Endothelial cell of umbilical vein (primary cell): ENCODE measurements around the gene GPR89A. TPM values are rescaled to one million over a fixed set of nuclear protein-coding genes. Genes with fewer than 3 reads are reported as not detected.

ENCODE experiments used
- BruUV-seq: library from RNA; stranded (reverse); fragments of 400-500 nt; replicated peaks from 2 replicates; lab custom pipeline; 2021; lab: Mats Ljungman, UMichigan
- CTCF ChIA-PET: fragments of 300-600, 350-600 bp; sonication (Branson Sonifier 250); formaldehyde crosslinking; loops from one replicate; lab custom pipeline; 2021; ENCODE audit warnings: antibody characterized with exemption, inconsistent platforms; lab: Charles Lee
- POLR2A ChIA-PET: fragments of 300-600, 350-600 bp; sonication (Branson Sonifier 250); formaldehyde crosslinking; loops from one replicate; lab custom pipeline; 2021; ENCODE audit warnings: antibody characterized with exemption, inconsistent platforms; lab: Charles Lee
- DNase-seq: peaks from one replicate; pipeline ENCODE4 v3.0.0-alpha.2; 2011; ENCODE audit warnings: low read depth, low spot score
- FAIRE-seq: peaks from 2 replicates; lab custom pipeline; 2011; peaks lifted over from hg19 to GRCh38; lab: Jason Lieb, UNC
- H2AFZ ChIP-seq: 2 replicates; pipeline ENCODE4 v1.6.0; 2012; ENCODE audit warnings: low read depth, low read length, control low read depth, inconsistent platforms
- H3K27ac ChIP-seq: 2 replicates; pipeline ENCODE4 v1.5.1; 2011; ENCODE audit warnings: low read depth, mild to moderate bottlenecking, control low read depth, low read length, moderate library complexity; ENCODE audit not compliant: insufficient read depth
- H3K27me3 ChIP-seq, 2 experiments: 2 replicates each; pipeline versions ENCODE4 v1.6.0 to v1.6.1; 2011; ENCODE audit warnings: low read length in 2 of 2, mixed read lengths in 1 of 2; ENCODE audit not compliant: control insufficient read depth in 2 of 2, insufficient read depth in 2 of 2
- H3K36me3 ChIP-seq, 2 experiments: 2 replicates in 1 of 2; 3 replicates in 1 of 2; pipeline ENCODE4 v1.5.1; 2011; ENCODE audit warnings: low read length in 2 of 2, mild to moderate bottlenecking in 1 of 2, moderate library complexity in 1 of 2; ENCODE audit not compliant: control insufficient read depth in 2 of 2, insufficient read depth in 2 of 2; ENCODE audit errors: extremely low read depth in 1 of 2
- H3K4me1 ChIP-seq: 3 replicates; pipeline ENCODE4 v1.5.1; 2011; ENCODE audit warnings: mild to moderate bottlenecking, low read length; ENCODE audit not compliant: control insufficient read depth, insufficient read depth; ENCODE audit errors: extremely low read depth
- H3K4me2 ChIP-seq: 2 replicates; pipeline ENCODE4 v1.6.1; 2011; ENCODE audit warnings: low read length, control low read depth, mixed read lengths; ENCODE audit not compliant: insufficient read depth
- H3K4me3 ChIP-seq, 3 experiments: fragments of 200-600 bp in 1 of 3; sonication (generic), shearing (Covaris generic) in 1 of 3; replicated peaks in 1 of 3; 2 replicates each; pipeline ENCODE4 v1.5.1; 2011 to 2016; ENCODE audit warnings: control low read depth in 3 of 3, low read length in 3 of 3, mild to moderate bottlenecking in 2 of 3, inconsistent platforms in 1 of 3, low read depth in 1 of 3, moderate library complexity in 1 of 3; ENCODE audit not compliant: insufficient read depth in 1 of 3
- H3K79me2 ChIP-seq: 2 replicates; pipeline ENCODE4 v1.6.0; 2012; ENCODE audit warnings: low read length, inconsistent platforms; ENCODE audit not compliant: control insufficient read depth, insufficient read depth
- H3K9ac ChIP-seq: replicated peaks from 2 replicates; pipeline ENCODE3; 2011; ENCODE audit warnings: low read length, control low read depth; ENCODE audit not compliant: insufficient read depth; ENCODE audit errors: extremely low read depth
- H3K9me1 ChIP-seq: replicated peaks from 3 replicates; pipeline ENCODE4 v1.6.0; 2011; ENCODE audit warnings: mild to moderate bottlenecking, low read length; ENCODE audit not compliant: control insufficient read depth, insufficient read depth; ENCODE audit errors: extremely low read depth
- H3K9me3 ChIP-seq: replicated peaks from 2 replicates; pipeline ENCODE4 v1.5.1; 2012; ENCODE audit warnings: low read length, inconsistent platforms; ENCODE audit not compliant: control insufficient read depth, insufficient read depth
- H4K20me1 ChIP-seq: replicated peaks from 2 replicates; pipeline ENCODE3; 2011; ENCODE audit warnings: mild to moderate bottlenecking, low read length; ENCODE audit not compliant: control insufficient read depth, insufficient read depth; ENCODE audit errors: extremely low read depth
- CTCF ChIP-seq, 2 donors: IDR thresholded peaks; 1 replicate in 1 of 2; 2 replicates in 1 of 2; pipeline ENCODE4 v1.5.1; 2011; ENCODE audit warnings: low read length in 2 of 2, mild to moderate bottlenecking in 2 of 2, moderate library complexity in 2 of 2, control low read depth in 1 of 2, inconsistent platforms in 1 of 2, low read depth in 1 of 2; ENCODE audit not compliant: insufficient read depth in 1 of 2; ENCODE audit errors: extremely low read depth in 1 of 2
- EZH2 ChIP-seq: IDR thresholded peaks from 2 replicates; pipeline ENCODE4 v1.6.1; 2012; ENCODE audit warnings: borderline replicate concordance, low read depth, mild to moderate bottlenecking, moderate library complexity, low read length, inconsistent platforms; ENCODE audit not compliant: severe bottlenecking
- FOS ChIP-seq: IDR thresholded peaks from 2 replicates; pipeline ENCODE4 v1.6.1; 2011; ENCODE audit warnings: mild to moderate bottlenecking, low read length, moderate library complexity, borderline replicate concordance; ENCODE audit not compliant: insufficient read depth
- GATA2 ChIP-seq: IDR thresholded peaks from 2 replicates; pipeline ENCODE4 v1.7.0; 2011; ENCODE audit warnings: low read depth, mild to moderate bottlenecking, moderate library complexity, mixed read lengths, low read length; ENCODE audit not compliant: insufficient read length, insufficient read depth
- JUN ChIP-seq: IDR thresholded peaks from 2 replicates; pipeline ENCODE4 v1.6.1; 2011; ENCODE audit warnings: borderline replicate concordance, low read depth; ENCODE audit not compliant: insufficient read length, insufficient read depth
- MYC ChIP-seq: IDR thresholded peaks from one replicate; pipeline ENCODE4 v1.6.1; 2011; ENCODE audit warnings: mild to moderate bottlenecking, low read depth, low read length
- POLR2A ChIP-seq: IDR thresholded peaks from 2 replicates; pipeline ENCODE4 v1.6.1; 2012; ENCODE audit warnings: low read depth, mild to moderate bottlenecking, control low read depth, low read length
- POLR2AphosphoS5 ChIP-seq: IDR thresholded peaks from 2 replicates; pipeline ENCODE4 v1.6.1; 2012; ENCODE audit warnings: low read depth, mild to moderate bottlenecking, control low read depth, low read length, moderate library complexity; ENCODE audit not compliant: insufficient read depth
- dilution Hi-C: fragments of 300-500 bp; cut with MboI; formaldehyde crosslinking; loops from one replicate; pipeline ENCODE4 v1.15.0; 2019; ENCODE audit warnings: low sequenced_read_pairs; ENCODE audit not compliant: extremely low pct_ligation_motif_present
- intact Hi-C: fragments of 100-400 bp; cut with micrococcal nuclease; formaldehyde crosslinking; loops from one replicate; pipeline ENCODE4 v1.10.0; 2022
- polyA plus RNA-seq, 4 experiments: library from polyadenylated mRNA; depleted of rRNA in 3 of 4; stranded (reverse) in 3 of 4; unstranded in 1 of 4; fragments of >200 nt; gene quantifications; 2 replicates each; pipeline versions ENCODE4 v1.2.1 to v1.2.3, GENCODE V29; 2011 to 2012; ENCODE audit warnings: missing spikeins in 1 of 4
- total RNA-seq: library from RNA; stranded (reverse); gene quantifications from 2 replicates; pipeline ENCODE4 v1.2.3, GENCODE V29; 2021
- TF ChIP-seq, protein P1 (sequence below): IDR thresholded peaks from 2 replicates; pipeline ENCODE4 v1.6.1; 2011; ENCODE audit not compliant: insufficient read depth, insufficient read length

GPR89A gene
- total and polyA plus RNA-seq, 2 donors (not counting 3 experiments of a cell fraction or from before 2014, with no cell fraction given): 13.8 to 35.7 TPM

DNA sequence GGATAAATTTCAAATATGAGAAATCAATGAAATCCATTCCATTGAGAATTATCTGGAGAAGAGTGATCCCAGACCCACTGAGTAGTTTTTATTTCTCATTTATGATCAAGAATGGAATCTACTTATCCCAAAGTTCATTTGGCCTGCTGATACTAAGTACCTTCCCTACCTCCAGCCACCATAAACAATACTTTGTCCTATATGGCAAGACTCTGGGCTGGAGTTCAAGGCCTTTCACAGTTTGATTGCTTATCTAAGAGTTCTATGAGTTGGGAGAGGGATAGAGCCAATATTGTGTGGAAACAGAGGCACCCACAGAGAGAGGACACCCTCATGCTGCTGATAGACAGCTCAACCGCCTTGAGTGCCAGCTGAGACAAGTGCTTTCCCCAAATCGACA is 94.3 kb downstream of the GPR89A start:
- no peaks in the 10 kb centered on the region for H3K36me3 ChIP-seq
- no peak overlapping the region for H3K4me3 ChIP-seq
- TF ChIP-seq POLR2AphosphoS5 (no peak), FOS (no peak)
- TF ChIP-seq, protein P1, sequence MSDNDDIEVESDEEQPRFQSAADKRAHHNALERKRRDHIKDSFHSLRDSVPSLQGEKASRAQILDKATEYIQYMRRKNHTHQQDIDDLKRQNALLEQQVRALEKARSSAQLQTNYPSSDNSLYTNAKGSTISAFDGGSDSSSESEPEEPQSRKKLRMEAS: no peak
- intact Hi-C loops: no loop called here
- H3K79me2 ChIP-seq: no peaks in the 10 kb centered on the region
- no peak for FAIRE-seq
- BruUV-seq: no TSS peak
- H3K9me3 ChIP-seq: no peaks in the 10 kb centered on the region
- dilution Hi-C loops: no loop called here
- H3K27ac ChIP-seq: no peak overlapping the region
- POLR2A ChIA-PET: no interaction called here
- H2AFZ ChIP-seq: no peak overlapping the region
- peaks cover 13% of the 10 kb centered on the region in 2 experiments for H3K27me3 ChIP-seq
- no peaks in the 10 kb centered on the region for H3K4me1 ChIP-seq
- H3K4me2 ChIP-seq: no peak overlapping the region
- H3K9ac ChIP-seq: no peak overlapping the region
- no peaks in the 10 kb centered on the region for H3K9me1 ChIP-seq
- no peak for DNase-seq
- H4K20me1 ChIP-seq: no peaks in the 10 kb centered on the region
- CTCF ChIA-PET: interaction anchor here (1.3 kb wide), 1 partner anchor 18 kb away, joined by 8 read pairs; no protein-coding TSS in a partner anchor

GRCh38 chr1:145702826-145703225 is 95.0 kb downstream of the GPR89A start:
- ChIA-PET POLR2A (no interaction called here), CTCF (interaction anchor here (1.3 kb wide), 1 partner anchor 17 kb away, joined by 8 read pairs; no protein-coding TSS in a partner anchor)

More at GRCh38 chr1:145702826-145703225, 95.0 kb downstream of the GPR89A start:
- no peaks in the 10 kb centered on the region for H3K9me1 ChIP-seq
- no peaks in the 10 kb centered on the region for H3K79me2 ChIP-seq
- H3K27ac ChIP-seq: no peak overlapping the region
- H3K4me2 ChIP-seq: no peak overlapping the region
- no TSS peak for BruUV-seq
- FAIRE-seq: no peak
- no peaks in the 10 kb centered on the region for H3K36me3 ChIP-seq
- no peaks in the 10 kb centered on the region for H3K9me3 ChIP-seq
- TF ChIP-seq EZH2 (no peak), FOS (no peak), POLR2A (no peak), GATA2 (no peak), POLR2AphosphoS5 (no peak), CTCF (IDR thresholded peaks at IDR 0.05; ENCODE audit: extremely low read depth in 1 of 2, insufficient read depth in 1 of 2, low read depth in 1 of 2, low read length in 2 of 2) (no peak), JUN (no peak), MYC (no peak)
- TF ChIP-seq, protein P1: no peak
- no peak overlapping the region for H3K4me3 ChIP-seq
- no peak for DNase-seq
- H3K9ac ChIP-seq: no peak overlapping the region
- H3K27me3 ChIP-seq: peaks cover 13% of the 10 kb centered on the region in 2 experiments
- H2AFZ ChIP-seq: no peak overlapping the region
- no peaks in the 10 kb centered on the region for H4K20me1 ChIP-seq
- intact Hi-C loops: no loop called here
- H3K4me1 ChIP-seq: no peaks in the 10 kb centered on the region
- dilution Hi-C loops: no loop called here
